Urinary bladder (tissue), 4 donors: ENCODE data around the gene FAM124B. TPM values are rescaled to one million over a fixed set of nuclear protein-coding genes. Genes with fewer than 3 reads are reported as not detected.

Source experiments
- DNase-seq: peaks from one replicate; pipeline ENCODE4 v3.0.0-alpha.2; 2015; ENCODE audit errors: extremely low spot score
- H3K27ac ChIP-seq: one replicate; pipeline ENCODE4 v1.5.1; 2013; ENCODE audit warnings: low read depth, mild to moderate bottlenecking, moderate library complexity
- H3K36me3 ChIP-seq: one replicate; pipeline ENCODE4 v1.6.1; 2013; ENCODE audit warnings: mild to moderate bottlenecking, moderate library complexity; ENCODE audit not compliant: insufficient read depth
- H3K4me1 ChIP-seq: one replicate; pipeline ENCODE4 v1.6.1; 2013; ENCODE audit warnings: mild to moderate bottlenecking, moderate library complexity; ENCODE audit not compliant: insufficient read depth
- H3K4me3 ChIP-seq: one replicate; pipeline ENCODE4 v1.5.1; 2013; ENCODE audit warnings: low read depth, low read length
- WGBS: extraction: QIAGEN DNeasy Blood & Tissue Kit; methylation state at CpG from one replicate; pipeline ENCODE4 v1.1.7; 2013; 5-methylcytosine and 5-hydroxymethylcytosine counted together
- polyA plus RNA-seq: library from polyadenylated mRNA; stranded (reverse); fragments of 200-250 nt; gene quantifications from one replicate; pipeline ENCODE4 v1.2.3, GENCODE V29; 2013
- total RNA-seq: library from RNA; depleted of rRNA; stranded (reverse); fragments of >200 nt; gene quantifications from one replicate; pipeline ENCODE4 v1.2.3, GENCODE V29; 2014
- donor health status: healthy with polysubstance abuse.
- donor health status: healthy.

Gene FAM124B
- total and polyA plus RNA-seq, 2 donors = 4.0 to 13.1 TPM

GRCh38 chr2:224328798-224329197, 73.1 kb downstream of the FAM124B start:
- 85% methylated on average over 3 of the region's 3 CpGs for WGBS
- no peaks in the 10 kb centered on the region for H3K36me3 ChIP-seq
- no peak overlapping the region for H3K27ac ChIP-seq
- H3K4me3 ChIP-seq = no peak overlapping the region
- DNase-seq = no peak
- no peaks in the 10 kb centered on the region for H3K4me1 ChIP-seq

Other genes starting within 250 kb of the FAM124B start
- gene CUL3, start 183.3 kb upstream of the FAM124B start, total RNA-seq = 129 TPM
- 50.2 TPM for gene CUL3, start 183.3 kb upstream of the FAM124B start, polyA plus RNA-seq